Astrocyte (in vitro differentiated cells and primary cell): ENCODE results near the gene CCL5. TPM values are rescaled to one million over a fixed set of nuclear protein-coding genes. Genes with fewer than 3 reads are reported as not detected.

Experiments
- DNase-seq: peaks from one replicate; pipeline ENCODE4 v3.0.0-alpha.2; 2010; ENCODE audit warnings: low read depth
- FAIRE-seq: peaks from 2 replicates; lab custom pipeline; 2011; peaks lifted over from hg19 to GRCh38; lab: Jason Lieb, UNC
- H2AFZ ChIP-seq: 2 replicates; pipeline ENCODE4 v1.6.0; 2012; ENCODE audit warnings: low read depth, low read length, inconsistent platforms
- H3K27ac ChIP-seq: 2 replicates; pipeline ENCODE4 v1.5.1; 2011; ENCODE audit warnings: low read depth, low read length, inconsistent platforms
- H3K27me3 ChIP-seq: 2 replicates; pipeline ENCODE4 v1.6.0; 2011; ENCODE audit warnings: low read length, inconsistent platforms; ENCODE audit not compliant: insufficient read depth
- H3K36me3 ChIP-seq: 2 replicates; pipeline ENCODE4 v1.5.1; 2011; ENCODE audit warnings: low read length, inconsistent platforms; ENCODE audit not compliant: insufficient read depth
- H3K4me1 ChIP-seq: 2 replicates; pipeline ENCODE4 v1.5.1; 2011; ENCODE audit warnings: low read length, inconsistent platforms; ENCODE audit not compliant: insufficient read depth
- H3K4me2 ChIP-seq: 2 replicates; pipeline ENCODE4 v1.6.0; 2012; ENCODE audit warnings: low read length, inconsistent platforms
- H3K4me3 ChIP-seq: 2 replicates; pipeline ENCODE4 v1.5.1; 2011; ENCODE audit warnings: low read depth, mild to moderate bottlenecking, low read length, inconsistent platforms; ENCODE audit not compliant: insufficient read depth
- H3K79me2 ChIP-seq: 2 replicates; pipeline ENCODE4 v1.6.0; 2012; ENCODE audit warnings: mild to moderate bottlenecking, low read length, inconsistent platforms; ENCODE audit not compliant: insufficient read depth
- H3K9ac ChIP-seq: 2 replicates; pipeline ENCODE4 v1.6.0; 2012; ENCODE audit warnings: mild to moderate bottlenecking, low read length, inconsistent platforms
- H3K9me3 ChIP-seq: 2 replicates; pipeline ENCODE4 v1.5.1; 2012; ENCODE audit warnings: low read depth, mild to moderate bottlenecking, low read length, inconsistent platforms; ENCODE audit not compliant: insufficient read depth
- H4K20me1 ChIP-seq: 2 replicates; pipeline ENCODE4 v1.6.0; 2012; ENCODE audit warnings: low read length, inconsistent platforms; ENCODE audit not compliant: insufficient read depth
- H3K27ac Mint-ChIP-seq: one replicate; pipeline ENCODE4 v1.8.0; 2021; ENCODE audit warnings: mild to moderate bottlenecking, mixed read lengths; ENCODE audit not compliant: unreplicated experiment
- H3K27me3 Mint-ChIP-seq: one replicate; pipeline ENCODE4 v1.8.0; 2021; ENCODE audit warnings: low read depth, mixed read lengths; ENCODE audit not compliant: unreplicated experiment
- H3K36me3 Mint-ChIP-seq: one replicate; pipeline ENCODE4 v1.8.0; 2021; ENCODE audit warnings: low read depth, mixed read lengths; ENCODE audit not compliant: unreplicated experiment
- H3K4me1 Mint-ChIP-seq: one replicate; pipeline ENCODE4 v1.8.0; 2021; ENCODE audit warnings: low read depth, mixed read lengths; ENCODE audit not compliant: unreplicated experiment
- H3K4me3 Mint-ChIP-seq: one replicate; pipeline ENCODE4 v1.8.0; 2021; ENCODE audit warnings: mild to moderate bottlenecking, moderate library complexity, mixed read lengths; ENCODE audit not compliant: unreplicated experiment
- H3K9me3 Mint-ChIP-seq: one replicate; pipeline ENCODE4 v1.8.0; 2021; ENCODE audit warnings: mild to moderate bottlenecking, mixed read lengths; ENCODE audit not compliant: unreplicated experiment
- EZH2 ChIP-seq: IDR thresholded peaks from 2 replicates; pipeline ENCODE4 v1.6.1; 2012; ENCODE audit warnings: mild to moderate bottlenecking, low read length, inconsistent platforms; ENCODE audit not compliant: insufficient read depth
- total RNA-seq: library from RNA; stranded (reverse); gene quantifications from 2 replicates; pipeline ENCODE4 v1.2.1, GENCODE V29; 2021
- TF ChIP-seq, protein P1 (sequence below): IDR thresholded peaks from 2 replicates; pipeline ENCODE4 v1.5.1; 2011; ENCODE audit warnings: low read depth, mild to moderate bottlenecking, inconsistent platforms, low read length, moderate library complexity; ENCODE audit not compliant: insufficient read depth

The CCL5 gene
- total RNA-seq, 1 donor from 2014 or later = 71.3 TPM

DNA sequence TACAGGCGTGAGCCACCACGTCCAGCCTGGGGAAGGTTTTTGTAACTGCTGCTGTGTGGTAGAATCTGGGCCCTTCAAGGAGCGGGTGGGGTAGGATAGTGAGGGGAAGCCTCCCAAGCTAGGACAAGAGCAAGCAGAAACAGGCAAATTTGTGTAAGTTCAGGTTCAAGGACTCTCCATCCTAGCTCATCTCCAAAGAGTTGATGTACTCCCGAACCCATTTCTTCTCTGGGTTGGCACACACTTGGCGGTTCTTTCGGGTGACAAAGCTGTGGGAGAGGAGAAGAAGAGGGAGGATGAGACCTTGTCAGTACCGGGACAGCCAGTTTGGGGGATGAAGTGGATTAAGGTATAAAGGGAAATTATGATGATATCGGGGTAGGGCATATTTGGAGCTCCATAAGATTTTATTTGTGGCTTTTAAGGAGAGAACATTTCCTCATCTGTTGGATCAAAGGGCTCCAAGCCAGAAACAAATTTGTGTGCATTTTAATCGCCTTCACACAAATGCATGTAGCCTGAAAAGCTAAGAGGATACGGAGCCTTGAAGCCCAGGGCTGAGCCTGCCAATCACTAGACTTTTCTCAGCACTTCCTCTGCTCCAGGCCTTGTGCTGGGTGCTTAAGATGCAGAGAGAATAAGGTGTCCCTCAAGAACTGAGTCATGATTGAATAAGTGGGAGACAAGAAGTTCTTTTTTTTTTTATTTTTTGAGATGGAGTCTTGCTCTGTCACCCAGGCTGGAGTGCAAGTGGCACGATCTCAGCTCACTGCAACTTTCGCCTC, 7.8 kb downstream of the CCL5 start:
- peaks cover 13% of the 10 kb centered on the region for H3K4me1 Mint-ChIP-seq
- no peaks in the 10 kb centered on the region for H3K9me3 Mint-ChIP-seq
- Histone ChIP-seq H3K4me2 (no peak overlapping the region), H3K27me3 (no peaks in the 10 kb centered on the region), H3K36me3 (no peaks in the 10 kb centered on the region), H2AFZ (no peak overlapping the region), H3K4me3 (no peak overlapping the region), H3K79me2 (no peaks in the 10 kb centered on the region), H3K4me1 (no peaks in the 10 kb centered on the region), H3K9ac (no peak overlapping the region), H4K20me1 (no peaks in the 10 kb centered on the region), H3K27ac (no peak overlapping the region), H3K9me3 (no peaks in the 10 kb centered on the region)
- no peaks in the 10 kb centered on the region for H3K27me3 Mint-ChIP-seq
- no peak overlapping the region for H3K27ac Mint-ChIP-seq
- TF ChIP-seq EZH2 = no peak
- TF ChIP-seq, protein P1, sequence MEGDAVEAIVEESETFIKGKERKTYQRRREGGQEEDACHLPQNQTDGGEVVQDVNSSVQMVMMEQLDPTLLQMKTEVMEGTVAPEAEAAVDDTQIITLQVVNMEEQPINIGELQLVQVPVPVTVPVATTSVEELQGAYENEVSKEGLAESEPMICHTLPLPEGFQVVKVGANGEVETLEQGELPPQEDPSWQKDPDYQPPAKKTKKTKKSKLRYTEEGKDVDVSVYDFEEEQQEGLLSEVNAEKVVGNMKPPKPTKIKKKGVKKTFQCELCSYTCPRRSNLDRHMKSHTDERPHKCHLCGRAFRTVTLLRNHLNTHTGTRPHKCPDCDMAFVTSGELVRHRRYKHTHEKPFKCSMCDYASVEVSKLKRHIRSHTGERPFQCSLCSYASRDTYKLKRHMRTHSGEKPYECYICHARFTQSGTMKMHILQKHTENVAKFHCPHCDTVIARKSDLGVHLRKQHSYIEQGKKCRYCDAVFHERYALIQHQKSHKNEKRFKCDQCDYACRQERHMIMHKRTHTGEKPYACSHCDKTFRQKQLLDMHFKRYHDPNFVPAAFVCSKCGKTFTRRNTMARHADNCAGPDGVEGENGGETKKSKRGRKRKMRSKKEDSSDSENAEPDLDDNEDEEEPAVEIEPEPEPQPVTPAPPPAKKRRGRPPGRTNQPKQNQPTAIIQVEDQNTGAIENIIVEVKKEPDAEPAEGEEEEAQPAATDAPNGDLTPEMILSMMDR = no peak
- DNase-seq = no peak
- FAIRE-seq = no peak
- no peak overlapping the region for H3K4me3 Mint-ChIP-seq
- H3K36me3 Mint-ChIP-seq = peaks cover 3% of the 10 kb centered on the region

DNA sequence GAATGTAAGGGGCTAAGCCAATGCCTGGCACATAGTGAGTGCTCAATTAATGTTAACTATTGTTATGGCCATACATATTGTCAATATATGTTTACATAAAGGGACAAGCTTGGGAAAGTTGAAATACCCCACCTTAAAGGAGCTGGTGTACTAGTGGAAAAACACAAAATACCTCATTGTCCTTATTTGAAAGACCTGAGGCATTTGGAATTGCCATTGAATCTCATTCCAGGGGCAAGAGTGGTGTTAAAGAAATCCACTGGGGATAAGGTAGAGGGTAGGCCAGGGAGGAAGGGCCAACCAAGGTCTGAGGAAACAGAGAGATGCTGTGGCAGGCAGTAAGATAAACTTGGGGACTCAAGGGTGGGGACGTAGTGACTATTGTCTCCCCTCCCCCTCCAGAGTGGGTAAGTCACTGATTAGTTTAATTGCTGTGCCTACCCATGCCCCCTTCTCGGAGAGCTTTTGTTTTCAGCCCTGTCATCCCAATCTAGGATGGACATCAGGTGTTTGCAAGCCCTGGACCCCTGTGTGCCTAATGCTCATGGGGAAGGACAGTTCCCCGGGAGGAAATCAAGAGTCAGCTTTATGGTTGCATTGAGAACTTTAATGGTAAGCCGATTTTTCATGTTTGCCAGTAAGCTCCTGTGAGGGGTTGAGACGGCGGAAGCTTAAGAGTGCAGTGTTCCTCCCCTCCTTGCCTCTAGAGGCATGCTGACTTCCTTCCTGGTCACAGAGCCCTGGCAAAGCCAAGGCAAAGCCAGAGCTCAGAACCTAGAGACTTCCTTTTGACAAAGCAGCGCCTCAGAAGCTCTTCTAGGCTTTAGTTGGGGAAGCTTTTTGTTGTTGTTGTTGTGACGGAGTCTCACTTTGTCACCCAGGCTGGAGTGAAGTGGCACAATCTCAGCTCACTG, 9.0 kb downstream of the CCL5 start:
- H2AFZ ChIP-seq = no peak overlapping the region
- H3K36me3 Mint-ChIP-seq = peaks cover 3% of the 10 kb centered on the region
- no peaks in the 10 kb centered on the region for H4K20me1 ChIP-seq
- no peaks in the 10 kb centered on the region for H3K36me3 ChIP-seq
- H3K4me1 Mint-ChIP-seq = peaks cover 17% of the 10 kb centered on the region
- FAIRE-seq (no peak), DNase-seq (no peak)
- peaks cover 4% of the 10 kb centered on the region for H3K4me1 ChIP-seq
- no peak overlapping the region for H3K27ac Mint-ChIP-seq
- TF ChIP-seq EZH2 = no peak
- TF ChIP-seq, protein P1 = no peak
- no peak overlapping the region for H3K27ac ChIP-seq
- H3K9me3 Mint-ChIP-seq = no peaks in the 10 kb centered on the region
- no peak overlapping the region for H3K4me3 Mint-ChIP-seq
- no peaks in the 10 kb centered on the region for H3K9me3 ChIP-seq
- no peaks in the 10 kb centered on the region for H3K79me2 ChIP-seq
- no peaks in the 10 kb centered on the region for H3K27me3 Mint-ChIP-seq
- no peak overlapping the region for H3K4me2 ChIP-seq
- no peaks in the 10 kb centered on the region for H3K27me3 ChIP-seq
- H3K4me3 ChIP-seq = no peak overlapping the region
- no peak overlapping the region for H3K9ac ChIP-seq
